CD14-positive monocyte (primary cell): ENCODE data around the gene MSH4. TPM values are rescaled to one million over a fixed set of nuclear protein-coding genes. Genes with fewer than 3 reads are reported as not detected.

ENCODE experiments used
- DNase-seq, 3 donors: peaks; one replicate each; pipeline ENCODE4 v3.0.0-alpha.2; 2011 to 2022
- H2AFZ ChIP-seq: 2 replicates; pipeline ENCODE4 v1.6.0; 2012; ENCODE audit warnings: mild to moderate bottlenecking, low read depth, low read length, inconsistent platforms; ENCODE audit not compliant: insufficient read depth, poor library complexity, severe bottlenecking
- H3K27ac ChIP-seq, 2 donors: 1 replicate in 1 of 2; 2 replicates in 1 of 2; pipeline ENCODE4 v1.5.1; 2012 to 2013; ENCODE audit warnings: low read length in 2 of 2, control low read depth in 1 of 2, inconsistent platforms in 1 of 2, low read depth in 1 of 2, mild to moderate bottlenecking in 1 of 2
- H3K27me3 ChIP-seq, 2 donors: one replicate each; pipeline versions ENCODE4 v1.6.0 to v1.6.1; 2011 to 2013; ENCODE audit warnings: low read length in 2 of 2; ENCODE audit not compliant: control insufficient read depth in 2 of 2, insufficient read depth in 2 of 2
- H3K36me3 ChIP-seq, 2 donors: replicated peaks in 1 of 2; 1 replicate in 1 of 2; 2 replicates in 1 of 2; pipeline versions ENCODE4 v1.5.1 to v1.6.1; 2012 to 2013; ENCODE audit warnings: low read length in 2 of 2, control low read depth in 1 of 2, inconsistent platforms in 1 of 2, mild to moderate bottlenecking in 1 of 2; ENCODE audit not compliant: insufficient read depth in 2 of 2, control insufficient read depth in 1 of 2
- H3K4me1 ChIP-seq, 2 donors: 1 replicate in 1 of 2; 2 replicates in 1 of 2; pipeline versions ENCODE4 v1.5.1 to v1.6.1; 2012 to 2013; ENCODE audit warnings: low read length in 2 of 2, control low read depth in 1 of 2, inconsistent platforms in 1 of 2, mild to moderate bottlenecking in 1 of 2, moderate library complexity in 1 of 2; ENCODE audit not compliant: insufficient read depth in 2 of 2, control insufficient read depth in 1 of 2
- H3K4me2 ChIP-seq: replicated peaks from 2 replicates; pipeline ENCODE3; 2012; ENCODE audit warnings: low read length, moderate library complexity, mild to moderate bottlenecking; ENCODE audit not compliant: poor library complexity, severe bottlenecking; ENCODE audit errors: extremely low read depth
- H3K4me3 ChIP-seq, 3 experiments: fragments of 200-600 bp in 1 of 3; sonication (generic) in 1 of 3; replicated peaks in 1 of 3; 1 replicate in 2 of 3; 2 replicates in 1 of 3; pipeline ENCODE4 v1.5.1; 2011 to 2013; ENCODE audit warnings: low read length in 3 of 3, mild to moderate bottlenecking in 3 of 3, control low read depth in 2 of 3, low read depth in 2 of 3, inconsistent platforms in 1 of 3, moderate library complexity in 1 of 3
- H3K79me2 ChIP-seq: 2 replicates; pipeline ENCODE4 v1.6.0; 2012; ENCODE audit warnings: mild to moderate bottlenecking, control low read depth, inconsistent platforms, low read length, moderate library complexity; ENCODE audit not compliant: insufficient read depth
- H3K9ac ChIP-seq: 2 replicates; pipeline ENCODE4 v1.6.0; 2017; ENCODE audit warnings: low read length, mild to moderate bottlenecking; ENCODE audit not compliant: insufficient read depth, poor library complexity, severe bottlenecking
- H3K9me3 ChIP-seq, 2 donors: replicated peaks in 1 of 2; 1 replicate in 1 of 2; 2 replicates in 1 of 2; pipeline versions ENCODE4 v1.5.1 to v1.6.1; 2012 to 2013; ENCODE audit warnings: low read length in 2 of 2, control low read depth in 1 of 2; ENCODE audit not compliant: control insufficient read depth in 1 of 2, insufficient read depth in 1 of 2
- H4K20me1 ChIP-seq: 2 replicates; pipeline ENCODE4 v1.6.0; 2012; ENCODE audit warnings: mild to moderate bottlenecking, low read length, control low read depth, moderate library complexity; ENCODE audit not compliant: insufficient read depth
- H3K27ac Mint-ChIP-seq, 7 donors: one replicate each; pipeline ENCODE4 v1.8.0; 2020; ENCODE audit warnings: mild to moderate bottlenecking in 7 of 7, mixed read lengths in 7 of 7, moderate library complexity in 6 of 7, inconsistent platforms in 2 of 7
- H3K27me3 Mint-ChIP-seq, 3 donors: one replicate each; pipeline ENCODE4 v1.8.0; 2021 to 2022; ENCODE audit warnings: low read depth in 3 of 3, mild to moderate bottlenecking in 3 of 3, mixed read lengths in 3 of 3, moderate library complexity in 3 of 3, inconsistent platforms in 1 of 3
- H3K36me3 Mint-ChIP-seq, 2 donors: one replicate each; pipeline ENCODE4 v1.8.0; 2020; ENCODE audit warnings: mixed read lengths in 2 of 2, inconsistent platforms in 1 of 2, mild to moderate bottlenecking in 1 of 2
- H3K4me1 Mint-ChIP-seq: one replicate; pipeline ENCODE4 v1.8.0; 2020; ENCODE audit warnings: mild to moderate bottlenecking, mixed read lengths
- H3K4me3 Mint-ChIP-seq, 2 donors: one replicate each; pipeline ENCODE4 v1.8.0; 2020; ENCODE audit warnings: mild to moderate bottlenecking in 2 of 2, mixed read lengths in 2 of 2, moderate library complexity in 1 of 2
- H3K9me3 Mint-ChIP-seq, 7 donors: one replicate each; pipeline ENCODE4 v1.8.0; 2020 to 2022; ENCODE audit warnings: mixed read lengths in 7 of 7, mild to moderate bottlenecking in 6 of 7, moderate library complexity in 6 of 7, inconsistent platforms in 2 of 7
- CTCF ChIP-seq: fragments of 200-600 bp; IDR thresholded peaks from one replicate; pipeline ENCODE4 v1.8.0; 2022; ENCODE audit warnings: antibody characterized with exemption, mild to moderate bottlenecking
- WGBS: methylation state at CpG from one replicate; pipeline ENCODE4 v1.1.5; 2013; ENCODE audit warnings: missing lambda C conversion rate; ENCODE audit not compliant: insufficient coverage; 5-methylcytosine and 5-hydroxymethylcytosine counted together
- intact Hi-C, 2 donors: fragments of 100-400 bp; cut with micrococcal nuclease; formaldehyde crosslinking; loops; one replicate each; pipeline versions ENCODE4 v1.15.0 to v1.15.1; 2023
- polyA plus RNA-seq, 3 donors: library from polyadenylated mRNA; depleted of rRNA in 1 of 3; unstranded in 2 of 3; stranded (reverse) in 1 of 3; fragments of 300-500 nt in 2 of 3; fragments of >200 nt in 1 of 3; fragmentation: Illumina TruSeq in 2 of 3; gene quantifications; 1 replicate in 2 of 3; 2 replicates in 1 of 3; pipeline ENCODE4 v1.2.3, GENCODE V29; 2012 to 2021

Gene MSH4
- polyA plus RNA-seq, 3 donors: 0.07 TPM; not detected in 2

GRCh38 chr1:75861831-75862230, 65.1 kb downstream of the MSH4 start:
- H3K9ac ChIP-seq: no peak overlapping the region
- H3K27me3 Mint-ChIP-seq: peaks cover 0 to 6% (median 4%) of the 10 kb centered on the region in 3 donors
- no peak for TF ChIP-seq CTCF

GRCh38 chr1:75870951-75871350, 74.3 kb downstream of the MSH4 start:
- no peaks in the 10 kb centered on the region for H3K4me1 ChIP-seq
- no CpG with 5 or more reads among the region's 1 CpG for WGBS
- Mint-ChIP-seq H3K27ac (no peak overlapping the region), H3K9me3 (peaks cover 3 to 11% (median 7%) of the 10 kb centered on the region in 7 donors), H3K4me1 (no peaks in the 10 kb centered on the region), H3K36me3 (no peaks in the 10 kb centered on the region), H3K27me3 (peaks cover 0 to 4% (median 0%) of the 10 kb centered on the region in 3 donors), H3K4me3 (no peak overlapping the region)
- DNase-seq: no peak
- no peak overlapping the region for H3K9ac ChIP-seq
- H4K20me1 ChIP-seq: no peaks in the 10 kb centered on the region
- intact Hi-C loops: no loop called here
- H3K36me3 ChIP-seq: no peaks in the 10 kb centered on the region
- H3K9me3 ChIP-seq: peaks cover 5 to 6% of the 10 kb centered on the region in 2 donors
- no peak overlapping the region for H3K4me2 ChIP-seq
- H3K27me3 ChIP-seq: no peaks in the 10 kb centered on the region
- H3K79me2 ChIP-seq: no peaks in the 10 kb centered on the region
- no peak overlapping the region for H2AFZ ChIP-seq
- H3K27ac ChIP-seq: no peak overlapping the region
- H3K4me3 ChIP-seq: no peak overlapping the region
- no peak for TF ChIP-seq CTCF

More at GRCh38 chr1:75861831-75862230, 65.1 kb downstream of the MSH4 start:
- peaks cover 0 to 18% (median 2%) of the 10 kb centered on the region in 7 donors for H3K9me3 Mint-ChIP-seq
- intact Hi-C loops: no loop called here
- Histone ChIP-seq H2AFZ (no peak overlapping the region), H3K36me3 (no peaks in the 10 kb centered on the region), H3K4me2 (no peak overlapping the region), H3K27me3 (no peaks in the 10 kb centered on the region), H3K4me1 (no peaks in the 10 kb centered on the region), H3K4me3 (no peak overlapping the region), H3K27ac (no peak overlapping the region), H3K79me2 (no peaks in the 10 kb centered on the region), H4K20me1 (no peaks in the 10 kb centered on the region), H3K9me3 (no peaks in the 10 kb centered on the region)
- H3K4me3 Mint-ChIP-seq: no peak overlapping the region
- no peak for DNase-seq
- H3K36me3 Mint-ChIP-seq: no peaks in the 10 kb centered on the region
- no peak overlapping the region for H3K27ac Mint-ChIP-seq
- H3K4me1 Mint-ChIP-seq: no peaks in the 10 kb centered on the region
- WGBS: 97% methylated on average over 3 of the region's 6 CpGs
